ENCODE results near the gene KCNE3. TPM values are rescaled to one million over a fixed set of nuclear protein-coding genes. Genes with fewer than 3 reads are reported as not detected.

Gene KCNE3
- total RNA-seq, 6 donors from 2014 or later = 14.3 to 33.3 (median 20.0) TPM

- ATAC-seq (ENCODE audit: low FRiP score in 2 of 2) (no peak), DNase-seq (no peak)
- H3K9me3 ChIP-seq = no peaks in the 10 kb centered on the region
- no peaks in the 10 kb centered on the region for H3K36me3 ChIP-seq
- no peak overlapping the region for H3K4me3 ChIP-seq
- TF ChIP-seq EP300 (IDR thresholded peaks at IDR 0.05) = no peak
- no peak for TF ChIP-seq CTCF (IDR thresholded peaks at IDR 0.05)
- no peak for TF ChIP-seq POLR2AphosphoS5 (IDR thresholded peaks at IDR 0.05)
- no peak for TF ChIP-seq POLR2A (IDR thresholded peaks at IDR 0.05)
- 87 to 96% methylated on average over 2 of the region's 2 CpGs for WGBS, 2 donors
- no peaks in the 10 kb centered on the region for H3K27me3 ChIP-seq
- H3K27ac ChIP-seq = no peak overlapping the region
- H3K4me1 ChIP-seq = no peaks in the 10 kb centered on the region
These were observed 57.7 kb downstream of the KCNE3 start for GRCh38 chr11:74409633-74410032.

Small RNA genes lying within 50 kb of the gene (small RNA-seq; reads per million reads assigned to genes)
- 0 reads per million in 4 donors for gene CYCSP27

Other genes with a start within 250 kb of the KCNE3 start
- gene P4HA3, start 155.9 kb downstream of the KCNE3 start, total RNA-seq = 1 to 10 TPM in 1 of 6 donors, under 1 TPM in 3, not detected in 2; 0.22 to 1.6 (median 0.64) TPM
- gene PGM2L1, start 69.1 kb downstream of the KCNE3 start, total RNA-seq = 1 to 10 TPM; 1.0 to 8.8 (median 5.8) TPM
- 1 to 10 TPM; 3.3 to 8.5 (median 6.3) TPM for gene LIPT2, start 26.2 kb upstream of the KCNE3 start, total RNA-seq
- 10 to 100 TPM in 5 of 6 donors, 1 to 10 TPM in 1; 7.4 to 20.8 (median 16.4) TPM for gene POLD3, start 125.0 kb upstream of the KCNE3 start, total RNA-seq